Kidney (tissue), 14 donors: ENCODE measurements around the gene GNL2. TPM values are rescaled to one million over a fixed set of nuclear protein-coding genes. Genes with fewer than 3 reads are reported as not detected.

ENCODE experiments used
- DNase-seq, 5 donors: peaks; one replicate each; pipeline ENCODE4 v3.0.0-alpha.2; 2013 to 2020
- FAIRE-seq: peaks from 2 replicates; lab custom pipeline; 2012; peaks lifted over from hg19 to GRCh38; lab: Jason Lieb, UNC
- H3K27ac ChIP-seq, 2 donors: one replicate each; pipeline ENCODE4 v1.7.0; 2013; ENCODE audit warnings: low read depth in 2 of 2, low read length in 2 of 2, inconsistent platforms in 1 of 2
- H3K27me3 ChIP-seq: one replicate; pipeline ENCODE4 v1.7.1; 2013; ENCODE audit warnings: low read length, inconsistent platforms; ENCODE audit not compliant: control insufficient read depth, insufficient read depth
- H3K36me3 ChIP-seq, 3 donors: one replicate each; pipeline versions ENCODE4 v1.7.0 to v1.7.1; 2013; ENCODE audit warnings: low read length in 3 of 3, control low read depth in 1 of 3, inconsistent platforms in 1 of 3; ENCODE audit not compliant: insufficient read depth in 3 of 3, control insufficient read depth in 2 of 3
- H3K4me1 ChIP-seq, 3 donors: one replicate each; pipeline versions ENCODE4 v1.7.0 to v1.7.1; 2013; ENCODE audit warnings: low read length in 3 of 3, inconsistent platforms in 1 of 3, low read depth in 1 of 3; ENCODE audit not compliant: control insufficient read depth in 2 of 3, insufficient read depth in 2 of 3
- H3K4me3 ChIP-seq, 3 donors: one replicate each; pipeline versions ENCODE4 v1.7.0 to v1.8.1; 2013; ENCODE audit warnings: low read length in 3 of 3, control low read depth in 1 of 3, inconsistent platforms in 1 of 3
- H3K9ac ChIP-seq, 3 donors: one replicate each; pipeline versions ENCODE4 v1.7.0 to v1.7.1; 2013; ENCODE audit warnings: low read length in 3 of 3, control low read depth in 1 of 3, inconsistent platforms in 1 of 3
- H3K9me3 ChIP-seq, 3 donors: one replicate each; pipeline versions ENCODE4 v1.7.0 to v1.7.1; 2013; ENCODE audit warnings: low read length in 3 of 3, control low read depth in 1 of 3, inconsistent platforms in 1 of 3; ENCODE audit not compliant: control insufficient read depth in 2 of 3, insufficient read depth in 1 of 3
- CTCF ChIP-seq: IDR thresholded peaks from 3 replicates; pipeline ENCODE4 v1.5.1; 2012; ENCODE audit warnings: mild to moderate bottlenecking, moderate library complexity, borderline replicate concordance; ENCODE audit not compliant: insufficient read depth; ENCODE audit errors: extremely low read depth
- intact Hi-C: fragments of 100-400 bp; cut with DNase I; formaldehyde crosslinking; loops from one replicate; pipeline ENCODE4 v1.11.1; 2022
- polyA plus RNA-seq: library from polyadenylated mRNA; stranded (reverse); fragments of 350-450 nt; fragmentation: Illumina TruSeq; extraction: RNeasy Lipid Tissue Mini Kit (QIAGEN cat#74804); gene quantifications from one replicate; pipeline ENCODE4 v1.2.3, GENCODE V29; 2014; ENCODE audit warnings: low read depth, low replicate concordance; ENCODE audit not compliant: insufficient read depth
- total RNA-seq: library from RNA; stranded (reverse); fragmentation: NEBNext Ultra II Directional; extraction: Animal tissue kit (Norgen Biotek cat#: 25700); gene quantifications from one replicate; pipeline ENCODE4 v1.2.1, GENCODE V29; 2021
- donor health status: control.
- donor health status: control.
- donor health status: control.
- donor health status: control.
- donor health status: control.
- donor health status: DM: yes; HTN: yes; CAD: no.
- donor health status: Normal renal cell carcinoma (clear cell type).

The GNL2 gene
- total and polyA plus RNA-seq, 2 donors from 2014 or later, result 35.9 to 36.7 TPM

- peaks cover 5 to 20% (median 6%) of the 10 kb centered on the region in 3 donors for H3K4me1 ChIP-seq
- peak within 1 kb of the TSS; percentile 72 to 92 for H3K27ac ChIP-seq
- no peaks in the 10 kb centered on the region for H3K27me3 ChIP-seq
- no peak for TF ChIP-seq CTCF
- H3K9ac ChIP-seq, result peak within 1 kb of the TSS; percentile 87 to 95 (median 92)
- peak within 1 kb of the TSS; percentile 92 to 100 (median 98) for H3K4me3 ChIP-seq
- FAIRE-seq (peak; percentile 61), DNase-seq (peak; percentile 94 to 98 (median 96))
- intact Hi-C loops, result no loop called here
- H3K9me3 ChIP-seq, result no peaks in the 10 kb centered on the region
- peaks cover 0 to 7% (median 5%) of the 10 kb centered on the region in 3 donors for H3K36me3 ChIP-seq
Observed at GRCh38 chr1:37553927-37554808, 41.6 kb downstream of the GNL2 start, which contains the start of gene SNIP1. Gene SNIP1, minus strand, starts transcription at chr1:37554293. Its CDS starts 64 bp downstream, at chr1:37554229.

GRCh38 chr1:37553598-37553926 is 42.2 kb downstream of the GNL2 start:
- peak overlapping the region; percentile 92 to 100 (median 98) for H3K4me3 ChIP-seq
- DNase-seq, result no peak
- H3K27me3 ChIP-seq, result no peaks in the 10 kb centered on the region
- H3K9me3 ChIP-seq, result no peaks in the 10 kb centered on the region
- peaks cover 0 to 7% (median 6%) of the 10 kb centered on the region in 3 donors for H3K36me3 ChIP-seq
- peak overlapping the region in 1 of 2 donors; percentile 92 for H3K27ac ChIP-seq
- peaks cover 5 to 20% (median 6%) of the 10 kb centered on the region in 3 donors for H3K4me1 ChIP-seq
- no peak for TF ChIP-seq CTCF
- FAIRE-seq, result no peak
- H3K9ac ChIP-seq, result peak overlapping the region; percentile 87 to 95 (median 92)
- intact Hi-C loops, result no loop called here

DNA sequence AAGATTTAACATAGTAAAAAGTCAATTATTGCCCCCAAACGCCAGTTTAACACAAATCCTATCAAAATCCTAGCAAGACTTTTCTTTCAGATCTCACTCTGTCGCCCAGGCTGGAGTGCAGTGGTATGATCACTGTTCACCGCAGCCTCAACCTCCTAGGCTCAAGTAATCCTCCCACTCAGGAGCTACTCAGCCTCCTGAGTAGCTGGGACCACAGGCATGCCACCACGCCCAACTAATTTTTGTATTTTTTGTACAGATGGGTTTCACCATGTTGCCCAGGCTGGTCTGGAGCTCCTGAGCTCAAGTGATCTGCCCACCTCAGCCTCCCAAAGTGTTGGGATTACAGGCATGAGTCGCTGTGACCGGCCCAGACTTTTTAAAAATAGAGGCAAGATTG is 46.4 kb downstream of the GNL2 start:
- FAIRE-seq (no peak), DNase-seq (no peak)
- intact Hi-C loops, result no loop called here
- no peaks in the 10 kb centered on the region for H3K27me3 ChIP-seq
- H3K9me3 ChIP-seq, result no peaks in the 10 kb centered on the region
- H3K4me3 ChIP-seq, result no peak overlapping the region
- H3K27ac ChIP-seq, result no peak overlapping the region
- peaks cover 5 to 10% (median 6%) of the 10 kb centered on the region in 3 donors for H3K4me1 ChIP-seq
- H3K36me3 ChIP-seq, result peaks cover 2 to 21% (median 10%) of the 10 kb centered on the region in 3 donors
- no peak for TF ChIP-seq CTCF
- no peak overlapping the region for H3K9ac ChIP-seq
